ENCODE results near the gene RIC8A. TPM values are rescaled to one million over a fixed set of nuclear protein-coding genes. Genes with fewer than 3 reads are reported as not detected.

Gene RIC8A
- total and polyA plus RNA-seq, 2 experiments from 2014 or later, result 81.5 to 84.3 TPM

- no peak overlapping the region for H3K4me3 ChIP-seq
- no peaks in the 10 kb centered on the region for H3K4me1 ChIP-seq (ENCODE audit: low read depth)
- H3K36me3 ChIP-seq, result peaks cover 5% of the 10 kb centered on the region
- H3K27ac ChIP-seq, result no peak overlapping the region
- H3K27me3 ChIP-seq, result no peaks in the 10 kb centered on the region
- no peaks in the 10 kb centered on the region for H3K9me3 ChIP-seq (ENCODE audit: low read depth)
- TF ChIP-seq CTCF (IDR thresholded peaks at IDR 0.05; ENCODE audit: low read depth, low read length), result no peak
- no peak for DNase-seq (ENCODE audit: low read depth in 1 of 2, low spot score in 1 of 2)
Observed at GRCh38 chr11:221539-221938, 14.0 kb downstream of the RIC8A start.

- H3K9me3 ChIP-seq (ENCODE audit: low read depth), result no peaks in the 10 kb centered on the region
- TF ChIP-seq CTCF (IDR thresholded peaks at IDR 0.05; ENCODE audit: low read depth, low read length), result no peak
- no peaks in the 10 kb centered on the region for H3K4me1 ChIP-seq (ENCODE audit: low read depth)
- H3K36me3 ChIP-seq, result peaks cover 5% of the 10 kb centered on the region
- no peak for DNase-seq (ENCODE audit: low read depth in 1 of 2, low spot score in 1 of 2)
- H3K27me3 ChIP-seq, result no peaks in the 10 kb centered on the region
- no peak overlapping the region for H3K27ac ChIP-seq
- H3K4me3 ChIP-seq, result no peak overlapping the region
Observed at GRCh38 chr11:221998-222789, 14.7 kb downstream of the RIC8A start.

GRCh38 chr11:223026-223789, 15.7 kb downstream of the RIC8A start:
- H3K4me3 ChIP-seq, result no peak overlapping the region
- no peak overlapping the region for H3K27ac ChIP-seq
- no peak for DNase-seq (ENCODE audit: low read depth in 1 of 2, low spot score in 1 of 2)
- no peaks in the 10 kb centered on the region for H3K9me3 ChIP-seq (ENCODE audit: low read depth)
- H3K4me1 ChIP-seq (ENCODE audit: low read depth), result no peaks in the 10 kb centered on the region
- peaks cover 5% of the 10 kb centered on the region for H3K36me3 ChIP-seq
- no peaks in the 10 kb centered on the region for H3K27me3 ChIP-seq
- no peak for TF ChIP-seq CTCF (IDR thresholded peaks at IDR 0.05; ENCODE audit: low read depth, low read length)

- Histone ChIP-seq H3K36me3 (peaks cover 5% of the 10 kb centered on the region), H3K4me3 (no peak overlapping the region), H3K27ac (no peak overlapping the region), H3K4me1 (ENCODE audit: low read depth) (no peaks in the 10 kb centered on the region), H3K27me3 (no peaks in the 10 kb centered on the region), H3K9me3 (ENCODE audit: low read depth) (no peaks in the 10 kb centered on the region)
- no peak for TF ChIP-seq CTCF (IDR thresholded peaks at IDR 0.05; ENCODE audit: low read depth, low read length)
- DNase-seq (ENCODE audit: low read depth in 1 of 2, low spot score in 1 of 2), result no peak
Observed at GRCh38 chr11:223884-224283, 16.4 kb downstream of the RIC8A start.

GRCh38 chr11:224424-224823, 16.9 kb downstream of the RIC8A start:
- Histone ChIP-seq H3K9me3 (ENCODE audit: low read depth) (no peaks in the 10 kb centered on the region), H3K27me3 (no peaks in the 10 kb centered on the region), H3K4me1 (ENCODE audit: low read depth) (no peaks in the 10 kb centered on the region), H3K36me3 (peaks cover 5% of the 10 kb centered on the region), H3K4me3 (no peak overlapping the region), H3K27ac (no peak overlapping the region)
- no peak for TF ChIP-seq CTCF (IDR thresholded peaks at IDR 0.05; ENCODE audit: low read depth, low read length)
- no peak for DNase-seq (ENCODE audit: low read depth in 1 of 2, low spot score in 1 of 2)
